GM12801 (cell line): Measurements from ENCODE around the gene ZNF765.

ENCODE experiments used
- CTCF ChIP-seq: IDR thresholded peaks from one replicate; pipeline ENCODE4 v1.5.1; 2011; ENCODE audit warnings: control low read depth; ENCODE audit not compliant: insufficient read length; ENCODE audit errors: extremely low read depth

The ZNF765 gene

DNA sequence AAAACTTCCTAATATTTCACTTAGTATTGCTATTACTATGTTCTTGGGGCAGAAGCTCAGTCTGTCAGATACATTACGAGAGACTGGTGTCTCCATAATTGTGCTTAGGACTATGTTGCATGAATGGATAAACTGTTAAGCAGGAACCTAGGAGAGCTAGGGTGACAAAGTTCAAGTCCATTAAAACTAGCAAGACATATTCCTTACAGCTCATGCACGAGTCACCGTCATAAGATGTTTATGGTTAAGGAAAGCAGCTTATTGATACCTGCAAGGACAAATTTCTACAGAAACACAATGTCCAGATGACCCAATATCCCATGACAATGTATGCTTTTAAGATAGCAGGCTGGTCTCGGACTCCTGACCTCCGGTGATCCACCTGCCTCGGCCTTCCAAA lies 66.9 kb downstream of the ZNF765 start:
- no peak for TF ChIP-seq CTCF

GRCh38 chr19:53462861-53463260 lies 67.9 kb downstream of the ZNF765 start:
- no peak for TF ChIP-seq CTCF

DNA sequence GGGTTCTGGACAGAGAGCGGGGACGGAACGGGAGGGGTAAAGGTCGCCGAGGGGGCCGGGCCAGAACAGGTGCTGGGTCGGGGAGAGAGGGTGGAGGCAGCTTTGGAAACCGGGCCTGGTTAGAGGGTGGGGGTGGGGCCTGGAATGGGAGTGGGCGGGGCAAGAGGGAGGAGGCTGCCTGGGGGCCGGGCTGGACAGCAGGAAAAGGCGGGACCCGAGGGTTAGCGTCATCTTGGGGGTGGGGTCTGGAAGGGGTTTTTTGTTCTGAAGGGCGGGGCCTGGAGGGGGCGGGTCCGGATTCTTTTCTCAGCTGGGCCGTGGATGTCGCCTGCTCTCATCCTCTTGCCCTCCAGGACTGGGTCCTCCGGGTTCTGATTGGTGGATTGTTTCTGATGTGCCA lies 68.3 kb downstream of the ZNF765 start:
- no peak for TF ChIP-seq CTCF

- TF ChIP-seq CTCF, result no peak
Measured at GRCh38 chr19:53466726-53467484, 72.0 kb downstream of the ZNF765 start.

- no peak for TF ChIP-seq CTCF
Measured at GRCh38 chr19:53467485-53468262, 72.7 kb downstream of the ZNF765 start, which contains the start of gene ZNF813. TSS of gene ZNF813 (plus strand) at chr19:53467733. CDS start at chr19:53483823, 16,090 bp downstream.

GRCh38 chr19:53471916-53472315 lies 77.0 kb downstream of the ZNF765 start:
- TF ChIP-seq CTCF, result no peak
